K562 (cell line): ENCODE results near the gene TRIP6. TPM values are rescaled to one million over a fixed set of nuclear protein-coding genes. Genes with fewer than 3 reads are reported as not detected.
A peak's percentile ranks its signal among the peaks of the same experiment; 100 is the strongest.

ENCODE experiments used
- AFF1 ChIP-seq, 2 experiments: fragments of 450-650 bp; IDR thresholded peaks; 2 replicates each; pipeline ENCODE4 v1.6.1; 2018; ENCODE audit warnings: mild to moderate bottlenecking in 2 of 2, low read depth in 1 of 2; ENCODE audit not compliant: partially characterized antibody in 2 of 2
- CXXC5 ChIP-seq: fragments of 250-450 bp; sonication (Bioruptor Pico); IDR thresholded peaks from 2 replicates; pipeline ENCODE4 v1.8.0; 2022; ENCODE audit warnings: inconsistent platforms, mild to moderate bottlenecking, moderate library complexity
- EP400 ChIP-seq: fragments of 450-650 bp; IDR thresholded peaks from 2 replicates; pipeline ENCODE4 v1.6.1; 2017; ENCODE audit warnings: antibody characterized with exemption, mild to moderate bottlenecking, moderate library complexity
- GTF2E2 ChIP-seq: fragments of 200-800 bp; sonication (Bioruptor generic); IDR thresholded peaks from 2 replicates; pipeline ENCODE4 v1.6.1; 2016; ENCODE audit warnings: missing genetic modification characterization, missing compliant biosample characterization
- HCFC1 ChIP-seq: IDR thresholded peaks from 2 replicates; pipeline ENCODE4 v1.6.1; 2012; ENCODE audit warnings: low read depth, low read length, improper control_type of control experiment
- JUND ChIP-seq, 2 experiments: IDR thresholded peaks; 2 replicates in 1 of 2; 3 replicates in 1 of 2; pipeline ENCODE4 v1.6.1; 2011; ENCODE audit warnings: borderline replicate concordance in 2 of 2, low read depth in 2 of 2, low read length in 2 of 2, improper control_type of control experiment in 1 of 2, missing biosample characterization in 1 of 2, missing genetic modification characterization in 1 of 2, missing genetic modification reagents in 1 of 2
- NFIC ChIP-seq: fragments of 450-650 bp; IDR thresholded peaks from 2 replicates; pipeline ENCODE4 v1.6.1; 2017; ENCODE audit warnings: mild to moderate bottlenecking, inconsistent platforms
- SAFB2 ChIP-seq: fragments of 200-400 bp; formaldehyde crosslinking; IDR thresholded peaks from 2 replicates; pipeline ENCODE4 v1.6.1; 2018; ENCODE audit warnings: borderline replicate concordance, low read length, low read depth, moderate library complexity; ENCODE audit not compliant: severe bottlenecking
- SMARCE1 ChIP-seq: fragments of 450-650 bp; IDR thresholded peaks from 2 replicates; pipeline ENCODE4 v1.7.1; 2016; ENCODE audit warnings: mild to moderate bottlenecking
- SNRNP70 ChIP-seq: fragments of 200-400 bp; formaldehyde crosslinking; optimal IDR thresholded peaks from 2 replicates; pipeline ENCODE3; 2017; ENCODE audit warnings: low read depth, low read length
- SRSF3 ChIP-seq: fragments of 200-400 bp; formaldehyde crosslinking; IDR thresholded peaks from 2 replicates; pipeline ENCODE4 v1.6.1; 2016; ENCODE audit warnings: mild to moderate bottlenecking, low read length, moderate library complexity; ENCODE audit not compliant: insufficient read depth
- ZBTB5 ChIP-seq: fragments of 450-650 bp; IDR thresholded peaks from 2 replicates; pipeline ENCODE4 v1.6.1; 2017; ENCODE audit warnings: antibody characterized with exemption
- ZNF232 ChIP-seq: sonication (generic); formaldehyde crosslinking; IDR thresholded peaks from 2 replicates; pipeline ENCODE4 v1.8.0; 2022; ENCODE audit warnings: mild to moderate bottlenecking, missing genetic modification reagents
- ZNF253 ChIP-seq: fragments of 250-450 bp; sonication (Bioruptor Pico); conservative IDR thresholded peaks from 2 replicates; pipeline ENCODE4 v1.6.1; 2021; ENCODE audit warnings: mild to moderate bottlenecking
- ZNF384 ChIP-seq: IDR thresholded peaks from 2 replicates; pipeline ENCODE4 v1.6.1; 2012; ENCODE audit warnings: low read depth, low read length, improper control_type of control experiment
- polyA plus RNA-seq, 8 experiments: library from polyadenylated mRNA; depleted of rRNA in 4 of 8; stranded (reverse) in 5 of 8; unstranded in 3 of 8; fragments of >200 nt; fragmentation: Nextera tagmentation in 2 of 8; fragmentation: Illumina TruSeq in 1 of 8; extraction: Ambion mirVana in 2 of 8; extraction: Trizol in 1 of 8; gene quantifications; 2 replicates each; pipeline versions ENCODE4 v1.2.1 to v1.2.3, GENCODE V29; 2011 to 2014; ENCODE audit warnings: inconsistent platforms in 1 of 8, missing spikeins in 1 of 8
- total RNA-seq, 7 experiments: library from RNA; depleted of rRNA in 6 of 7; stranded (reverse); fragments of >200 nt in 6 of 7; fragmentation: Illumina TruSeq in 2 of 7; extraction: Trizol in 2 of 7; gene quantifications; 2 replicates each; pipeline versions ENCODE4 v1.2.1 to v1.2.3, GENCODE V29; 2011 to 2021; ENCODE audit warnings: low replicate concordance in 1 of 7
- TF ChIP-seq, protein P1 (sequence below): fragments of 250-450 bp; sonication (Bioruptor Pico); IDR thresholded peaks from 2 replicates; pipeline ENCODE4 v1.8.0; 2022; ENCODE audit warnings: inconsistent platforms
- TF ChIP-seq, protein P2 (sequence below): fragments of 450-650 bp; conservative IDR thresholded peaks from 2 replicates; pipeline ENCODE4 v1.6.1; 2016; ENCODE audit warnings: missing genetic modification characterization, low read depth, mild to moderate bottlenecking, missing compliant biosample characterization, moderate library complexity

TRIP6 gene
- total and polyA plus RNA-seq, 9 of the 15 experiments (the other 6 are each of a cell fraction or from before 2014, with no cell fraction given) = 5.9 to 141 (median 54.0) TPM

GRCh38 chr7:100867040-100867775 lies at the start of gene TRIP6 (continued):
- TF ChIP-seq SNRNP70 (no peak), JUND (IDR thresholded peaks at IDR 0.05; ENCODE audit: borderline replicate concordance, low read depth, low read length) (peak; percentile 100), JUND (tag; IDR thresholded peaks at IDR 0.05; ENCODE audit: borderline replicate concordance, low read depth, low read length) (peak; percentile 99), ZBTB5 (peak; percentile 59; the same call in 1 of the 2 replicates), HCFC1 (peak; percentile 9; the same call in 1 of the 2 replicates), NFIC (0 out of 2 replicates have a peak, but pooled peaks have one; percentile 19), ZNF253 (peak; percentile 45; the same call in 1 of the 2 replicates), SAFB2 (no peak), ZNF384 (peak; percentile 87), EP400 (peak; percentile 99), SRSF3 (peak; percentile 83; the same call in 1 of the 2 replicates), AFF1 (IDR thresholded peaks at IDR 0.05; ENCODE audit: low read depth in 1 of 2, partially characterized antibody in 2 of 2) (peak in 1 of 2 experiments; percentile 48), CXXC5 (peak; percentile 83), GTF2E2 (tag) (peak; percentile 73), ZNF232 (no peak), SMARCE1 (peak; percentile 68)
- TF ChIP-seq, protein P1, sequence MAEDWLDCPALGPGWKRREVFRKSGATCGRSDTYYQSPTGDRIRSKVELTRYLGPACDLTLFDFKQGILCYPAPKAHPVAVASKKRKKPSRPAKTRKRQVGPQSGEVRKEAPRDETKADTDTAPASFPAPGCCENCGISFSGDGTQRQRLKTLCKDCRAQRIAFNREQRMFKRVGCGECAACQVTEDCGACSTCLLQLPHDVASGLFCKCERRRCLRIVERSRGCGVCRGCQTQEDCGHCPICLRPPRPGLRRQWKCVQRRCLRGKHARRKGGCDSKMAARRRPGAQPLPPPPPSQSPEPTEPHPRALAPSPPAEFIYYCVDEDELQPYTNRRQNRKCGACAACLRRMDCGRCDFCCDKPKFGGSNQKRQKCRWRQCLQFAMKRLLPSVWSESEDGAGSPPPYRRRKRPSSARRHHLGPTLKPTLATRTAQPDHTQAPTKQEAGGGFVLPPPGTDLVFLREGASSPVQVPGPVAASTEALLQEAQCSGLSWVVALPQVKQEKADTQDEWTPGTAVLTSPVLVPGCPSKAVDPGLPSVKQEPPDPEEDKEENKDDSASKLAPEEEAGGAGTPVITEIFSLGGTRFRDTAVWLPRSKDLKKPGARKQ (CRISPR knock-in tag) = no peak
- TF ChIP-seq, protein P2, sequence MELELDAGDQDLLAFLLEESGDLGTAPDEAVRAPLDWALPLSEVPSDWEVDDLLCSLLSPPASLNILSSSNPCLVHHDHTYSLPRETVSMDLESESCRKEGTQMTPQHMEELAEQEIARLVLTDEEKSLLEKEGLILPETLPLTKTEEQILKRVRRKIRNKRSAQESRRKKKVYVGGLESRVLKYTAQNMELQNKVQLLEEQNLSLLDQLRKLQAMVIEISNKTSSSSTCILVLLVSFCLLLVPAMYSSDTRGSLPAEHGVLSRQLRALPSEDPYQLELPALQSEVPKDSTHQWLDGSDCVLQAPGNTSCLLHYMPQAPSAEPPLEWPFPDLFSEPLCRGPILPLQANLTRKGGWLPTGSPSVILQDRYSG (tag) = peak; percentile 95
